DMS 273 treated with DMSO at 0.1 percent for 48 hours (cell line): ENCODE results near the gene COPZ2.

Experiments
- DNase-seq: peaks from one replicate; lab custom pipeline; 2025; lab: John Stamatoyannopoulos, UW

Gene COPZ2

GRCh38 chr17:47983492-47984223 lies 53.9 kb downstream of the COPZ2 start:
- DNase-seq, result no peak

- DNase-seq, result peak; percentile 48
Observed at GRCh38 chr17:47982645-47983390, 54.8 kb downstream of the COPZ2 start.

GRCh38 chr17:47982091-47982617 lies 55.4 kb downstream of the COPZ2 start:
- no peak for DNase-seq

- DNase-seq, result no peak
Observed at GRCh38 chr17:47981462-47981861, 56.1 kb downstream of the COPZ2 start.

GRCh38 chr17:47980541-47980940 lies 57.1 kb downstream of the COPZ2 start:
- peak; percentile 65 for DNase-seq

- DNase-seq, result peak; percentile 44
Observed at GRCh38 chr17:47978324-47978723, 59.3 kb downstream of the COPZ2 start.
